Activated CD4-positive, alpha-beta T cell treated with anti-CD3 and anti-CD28 coated beads, Interleukin-2, Interleukin-4, amounts not matched to agents 100 ng/mL and 50 ng/mL, durations not matched to agents 16 hours and 8 hours (primary cell): ENCODE measurements around the gene FIP1L1.
"Not testable (repeated sequence)": the region's sequence is repeated elsewhere in the genome, so short reads cannot be mapped to it uniquely, and the experiment has no call there.

Source experiments
- DNase-seq: peaks from one replicate; pipeline ENCODE4 v3.0.0-alpha.2; 2020; ENCODE audit warnings: low spot score

The FIP1L1 gene, protein sequence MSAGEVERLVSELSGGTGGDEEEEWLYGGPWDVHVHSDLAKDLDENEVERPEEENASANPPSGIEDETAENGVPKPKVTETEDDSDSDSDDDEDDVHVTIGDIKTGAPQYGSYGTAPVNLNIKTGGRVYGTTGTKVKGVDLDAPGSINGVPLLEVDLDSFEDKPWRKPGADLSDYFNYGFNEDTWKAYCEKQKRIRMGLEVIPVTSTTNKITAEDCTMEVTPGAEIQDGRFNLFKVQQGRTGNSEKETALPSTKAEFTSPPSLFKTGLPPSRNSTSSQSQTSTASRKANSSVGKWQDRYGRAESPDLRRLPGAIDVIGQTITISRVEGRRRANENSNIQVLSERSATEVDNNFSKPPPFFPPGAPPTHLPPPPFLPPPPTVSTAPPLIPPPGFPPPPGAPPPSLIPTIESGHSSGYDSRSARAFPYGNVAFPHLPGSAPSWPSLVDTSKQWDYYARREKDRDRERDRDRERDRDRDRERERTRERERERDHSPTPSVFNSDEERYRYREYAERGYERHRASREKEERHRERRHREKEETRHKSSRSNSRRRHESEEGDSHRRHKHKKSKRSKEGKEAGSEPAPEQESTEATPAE

DNA sequence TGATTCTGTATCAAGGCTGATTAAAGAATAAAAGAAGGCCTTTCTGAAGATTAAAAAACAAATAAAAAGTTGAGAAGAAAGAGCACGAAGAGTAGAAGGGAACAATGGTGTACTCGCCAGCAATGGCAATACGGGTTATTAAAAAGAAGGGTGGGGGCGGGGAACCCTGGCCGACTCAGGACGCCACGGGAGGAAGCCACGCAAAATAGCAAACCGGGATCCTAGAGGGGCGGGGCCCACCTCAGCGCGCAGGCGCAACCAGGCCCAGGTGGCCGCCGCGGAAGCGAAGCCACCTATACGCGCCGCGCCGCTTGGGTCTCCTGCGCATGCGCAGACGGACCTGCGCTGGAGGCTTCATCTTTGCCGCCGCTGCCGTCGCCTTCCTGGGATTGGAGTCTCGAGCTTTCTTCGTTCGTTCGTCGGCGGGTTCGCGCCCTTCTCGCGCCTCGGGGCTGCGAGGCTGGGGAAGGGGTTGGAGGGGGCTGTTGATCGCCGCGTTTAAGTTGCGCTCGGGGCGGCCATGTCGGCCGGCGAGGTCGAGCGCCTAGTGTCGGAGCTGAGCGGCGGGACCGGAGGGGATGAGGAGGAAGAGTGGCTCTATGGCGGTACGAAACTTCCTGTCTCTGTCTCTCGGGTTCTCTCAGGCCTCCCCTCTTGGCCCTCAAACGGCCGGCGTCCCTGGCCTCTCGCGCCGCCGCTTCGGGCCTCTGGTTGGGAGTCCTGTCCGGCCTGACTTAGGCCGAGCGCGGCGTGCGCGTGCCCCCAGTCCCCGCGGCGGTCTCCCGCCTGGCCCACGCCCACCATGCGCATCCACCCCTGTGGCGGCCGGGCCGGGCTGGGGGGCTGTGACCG is at the start of gene FIP1L1:
FIP1L1 (plus strand) TSS at position 323 of the 852 bp plus-strand sequence; CDS start at position 521, 198 bp downstream.
- DNase-seq: peak; percentile 96

DNA sequence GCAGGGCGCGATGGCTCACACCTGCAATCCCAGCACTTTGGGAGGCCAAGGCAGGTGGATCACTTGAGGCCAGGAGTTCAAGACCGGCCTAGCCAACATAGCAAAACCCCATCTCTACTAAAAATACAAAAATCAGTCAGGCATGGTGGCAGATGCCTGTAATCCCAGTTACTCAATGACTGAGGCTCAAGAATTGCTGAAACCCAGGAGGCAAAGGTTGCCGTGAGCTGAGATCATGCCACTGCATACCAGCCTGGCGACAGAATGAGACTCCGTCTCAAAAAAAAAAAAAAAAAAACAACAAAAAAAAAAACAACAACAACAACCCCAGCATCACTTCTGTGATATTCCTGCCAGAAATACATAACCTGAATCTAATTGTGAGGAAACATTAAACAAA is 42.5 kb upstream of the FIP1L1 start:
- not testable (repeated sequence) for DNase-seq

DNA sequence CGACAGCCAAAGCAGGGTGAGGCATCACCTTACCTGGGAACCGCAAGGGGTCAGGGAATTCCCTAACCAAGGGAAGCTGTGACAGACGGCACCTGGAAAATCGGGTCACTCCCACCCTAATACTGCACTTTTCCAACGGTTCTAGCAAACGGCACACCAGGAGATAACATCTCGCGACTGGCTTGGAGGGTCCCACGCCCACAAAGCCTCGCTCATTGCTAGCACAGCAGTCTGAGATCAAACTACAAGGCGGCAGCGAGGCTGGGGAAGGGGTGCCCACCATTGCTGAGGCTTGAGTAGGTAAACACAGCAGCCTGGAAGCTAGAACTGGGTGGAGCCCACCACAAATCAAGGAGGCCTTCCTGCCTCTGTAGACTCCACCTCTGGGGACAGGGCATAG is 37.3 kb upstream of the FIP1L1 start:
- DNase-seq: not testable (repeated sequence)

DNA sequence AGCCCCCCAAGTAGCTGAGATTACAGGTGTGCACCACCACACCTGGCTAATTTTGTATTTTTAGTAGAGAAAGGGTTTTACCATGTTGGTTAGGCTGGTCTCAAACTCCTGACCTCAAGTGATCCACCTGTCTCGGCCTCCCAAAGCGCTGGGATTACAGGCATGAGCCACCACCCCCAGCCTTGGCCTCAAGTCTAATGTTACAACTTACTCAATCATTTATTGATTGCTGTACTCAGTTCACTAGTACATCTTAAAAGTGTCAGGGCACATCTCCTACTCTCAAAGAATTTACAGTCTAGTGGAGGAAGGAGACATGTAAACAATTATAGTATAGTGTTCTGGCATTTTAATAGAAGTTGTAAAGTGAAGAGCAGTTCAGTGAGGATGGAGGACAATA is 31.0 kb upstream of the FIP1L1 start:
- DNase-seq: not testable (repeated sequence)

- DNase-seq: no peak
These were observed 30.3 kb upstream of the FIP1L1 start for GRCh38 chr4:53346920-53347852.

DNA sequence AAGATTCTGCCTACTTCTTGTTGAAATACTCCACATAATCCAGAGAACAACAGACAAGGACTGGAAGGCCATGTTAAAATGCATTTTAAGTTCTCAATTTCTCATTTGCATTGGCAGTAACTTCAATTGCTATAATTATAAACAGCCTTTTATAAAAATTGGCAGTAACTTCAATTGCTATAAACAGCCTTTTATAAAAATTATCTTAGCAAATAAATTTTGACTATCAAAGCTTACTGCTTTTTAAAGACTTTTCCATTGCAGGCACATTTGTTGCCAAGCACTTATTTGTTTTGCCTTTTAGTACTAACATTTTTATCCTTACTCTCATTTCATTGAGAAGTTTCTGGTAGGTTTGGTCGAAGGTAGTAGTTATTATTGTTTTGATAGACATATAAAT is 29.4 kb upstream of the FIP1L1 start:
- DNase-seq: no peak

DNA sequence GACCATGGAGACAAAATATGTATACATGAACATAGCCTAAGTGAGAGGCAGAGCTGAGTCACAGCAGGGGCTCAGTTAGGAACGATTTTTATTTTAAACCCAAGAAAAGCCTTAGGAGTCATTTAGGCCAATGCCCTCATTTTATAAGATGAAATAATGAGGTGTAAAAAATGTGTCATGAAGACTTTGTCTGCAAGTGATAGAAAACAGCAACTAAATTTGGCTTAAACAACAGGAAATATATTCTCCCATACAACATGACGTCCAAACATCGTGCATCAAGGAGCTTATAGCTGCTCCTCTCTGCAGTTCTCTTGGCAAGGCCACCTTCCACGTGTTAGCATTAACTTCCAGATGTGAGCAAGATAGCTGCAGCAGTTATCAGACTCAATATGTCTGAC is 28.4 kb upstream of the FIP1L1 start:
- no peak for DNase-seq

GRCh38 chr4:53354012-53354722 is 23.3 kb upstream of the FIP1L1 start:
- DNase-seq: no peak

DNA sequence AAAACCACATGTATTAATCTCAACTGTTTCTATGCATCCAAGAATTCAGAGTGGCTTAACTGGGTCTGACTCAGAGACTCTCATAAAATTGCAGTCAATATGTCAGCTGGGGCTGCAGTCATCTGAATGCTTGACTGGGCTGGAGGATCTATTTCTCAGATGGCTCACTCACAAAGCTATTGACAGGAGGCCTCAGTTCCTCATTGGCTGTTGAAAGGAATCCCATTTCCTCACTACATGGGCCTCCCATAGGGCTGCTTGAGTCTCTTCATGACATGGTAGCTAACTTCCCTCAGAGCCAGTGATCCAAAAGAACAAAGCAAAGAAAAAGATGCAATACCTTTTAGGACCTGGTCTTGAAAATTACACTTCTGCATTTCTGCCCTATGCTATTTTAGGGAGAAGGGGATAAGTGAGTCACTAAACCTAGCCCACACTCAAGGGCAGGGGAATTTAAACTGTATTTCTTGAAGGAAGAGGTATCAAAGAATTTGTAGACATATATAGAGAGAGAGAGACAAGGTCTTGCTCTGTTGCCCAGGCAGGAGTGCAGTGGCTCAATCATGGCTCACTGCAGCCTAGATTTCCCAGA is 21.4 kb upstream of the FIP1L1 start:
- no peak for DNase-seq

GRCh38 chr4:53361451-53361850 is 16.0 kb upstream of the FIP1L1 start:
- no peak for DNase-seq

- DNase-seq: no peak
These were observed 15.3 kb upstream of the FIP1L1 start for GRCh38 chr4:53362093-53362492.

- DNase-seq: no peak
These were observed 12.8 kb upstream of the FIP1L1 start for GRCh38 chr4:53364624-53365023.

DNA sequence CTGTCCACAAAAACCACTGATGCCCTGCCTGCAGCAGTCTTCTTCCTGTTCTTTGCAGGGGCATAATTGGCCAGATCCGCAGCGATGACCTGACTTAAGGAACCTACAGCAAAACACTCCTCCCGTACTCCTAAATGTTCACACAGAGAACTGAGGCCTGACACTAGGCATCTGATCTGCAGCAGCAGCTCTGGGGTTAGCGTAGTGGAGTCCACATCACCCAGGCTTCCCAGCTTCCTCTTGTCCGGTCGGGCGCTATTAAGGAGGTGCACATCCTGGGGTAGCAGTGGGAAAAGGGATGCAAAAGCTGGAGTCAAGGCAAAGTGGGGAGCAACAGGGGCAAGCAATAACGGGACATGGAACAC is 12.3 kb upstream of the FIP1L1 start:
- DNase-seq: peak; percentile 16

DNA sequence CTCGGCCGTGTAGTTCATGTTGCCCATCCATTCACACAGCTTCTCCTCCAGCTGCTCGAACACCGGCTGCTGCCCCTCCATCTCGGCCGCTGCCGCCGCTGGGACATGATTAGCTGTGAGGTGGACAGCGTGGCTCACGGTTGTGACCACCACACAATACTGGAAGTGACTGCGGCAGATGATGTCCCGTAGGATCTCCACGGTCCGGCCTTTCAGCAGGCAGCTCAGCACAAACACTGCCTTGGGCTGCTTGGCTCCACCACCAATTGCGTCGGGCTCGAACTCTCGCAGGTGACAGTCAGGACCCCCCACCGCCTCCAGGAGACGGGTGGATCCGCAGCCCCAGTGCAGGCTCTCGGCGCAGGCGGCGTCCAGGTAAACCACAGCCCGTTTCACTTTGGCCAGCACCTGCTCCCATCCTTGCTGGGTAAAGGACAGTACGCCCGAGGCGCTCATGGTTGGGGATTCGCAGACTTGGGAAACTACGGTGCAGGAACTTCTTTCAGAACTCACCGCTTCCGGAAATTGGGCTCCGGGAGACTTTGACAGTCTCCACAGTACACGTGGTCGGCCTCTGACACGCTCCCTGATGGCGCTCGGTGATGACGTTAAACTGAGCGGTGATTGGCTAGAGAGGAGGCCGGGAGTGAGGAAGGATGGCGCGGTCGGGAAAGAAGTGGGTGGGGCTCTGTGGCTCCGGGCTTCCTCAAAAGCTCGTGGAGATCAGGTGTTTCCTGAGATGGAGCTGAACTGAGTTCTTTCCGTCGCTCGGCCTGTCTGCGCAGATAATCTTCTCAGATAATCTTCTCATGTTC is 11.7 kb upstream of the FIP1L1 start, which contains the start of gene SCFD2:
SCFD2 (minus strand) TSS at position 576 of the 815 bp plus-strand sequence.
- peak; percentile 98 for DNase-seq

GRCh38 chr4:53366301-53366716 is 11.1 kb upstream of the FIP1L1 start:
- DNase-seq: no peak

DNA sequence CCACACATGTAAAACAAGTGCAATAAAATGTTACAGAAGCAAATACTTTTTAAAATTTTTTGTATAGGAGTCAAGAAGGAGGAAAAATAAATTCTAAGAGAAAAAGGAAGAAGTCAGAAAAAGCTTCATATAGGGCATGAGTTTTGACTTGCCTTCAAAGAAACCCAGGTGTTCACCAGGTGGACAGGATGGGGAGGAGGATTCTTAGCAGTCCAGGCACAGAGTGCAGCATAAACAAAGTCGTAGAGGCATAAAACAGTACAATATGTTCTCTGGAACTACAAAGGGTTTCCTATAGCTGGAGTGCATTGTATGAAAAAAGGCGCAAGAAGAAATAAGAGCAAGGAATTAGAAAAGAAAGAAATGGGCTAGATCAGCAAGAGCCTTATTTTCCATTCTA is 9.7 kb upstream of the FIP1L1 start:
- DNase-seq: no peak

- DNase-seq: no peak
These were observed 6.4 kb upstream of the FIP1L1 start for GRCh38 chr4:53371049-53371448.

- no peak for DNase-seq
These were observed 5.5 kb upstream of the FIP1L1 start for GRCh38 chr4:53371843-53372521.

DNA sequence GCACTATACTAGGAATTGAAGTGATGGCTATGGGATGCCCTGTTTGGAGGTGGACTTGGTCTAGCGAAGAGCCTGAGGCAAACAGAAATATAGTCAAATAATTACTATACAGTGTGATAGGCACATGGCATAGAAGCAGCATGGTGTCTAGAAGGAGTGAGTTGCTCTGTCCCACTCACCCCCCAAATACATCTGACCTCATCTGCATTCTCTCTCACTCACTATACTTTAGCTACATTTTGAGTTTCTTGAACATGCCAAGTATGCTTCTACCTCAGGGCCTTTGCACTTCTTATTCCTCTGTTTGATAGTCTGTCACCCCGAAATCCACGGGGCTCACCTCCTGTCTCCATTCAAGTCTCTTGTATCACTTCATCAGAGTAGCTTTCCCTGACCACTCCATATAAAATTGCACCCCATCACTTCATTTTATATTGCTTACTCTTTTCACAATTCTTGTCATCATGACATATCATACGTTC is 2.6 kb upstream of the FIP1L1 start:
- DNase-seq: no peak
